ENCODE results near the gene SORBS1. TPM values are rescaled to one million over a fixed set of nuclear protein-coding genes. Genes with fewer than 3 reads are reported as not detected.
A peak's percentile ranks its signal among the peaks of the same experiment; 100 is the strongest.
"Not testable (repeated sequence)": the region's sequence is repeated elsewhere in the genome, so short reads cannot be mapped to it uniquely, and the experiment has no call there.

SORBS1 gene
- total RNA-seq, 1 experiment from 2014 or later: 1.4 TPM

- no peak for DNase-seq (ENCODE audit: low read depth)
Measured at GRCh38 chr10:95350830-95351228, 210.3 kb downstream of the SORBS1 start.

GRCh38 chr10:95350219-95350829, 210.8 kb downstream of the SORBS1 start:
- DNase-seq (ENCODE audit: low read depth): no peak

- not testable (repeated sequence) for DNase-seq (ENCODE audit: low read depth)
Measured at GRCh38 chr10:95347402-95347766, 213.8 kb downstream of the SORBS1 start.

- peak; percentile 9 for DNase-seq (ENCODE audit: low read depth)
Measured at GRCh38 chr10:95346715-95347401, 214.3 kb downstream of the SORBS1 start.

GRCh38 chr10:95343573-95343972, 217.6 kb downstream of the SORBS1 start:
- no peak for DNase-seq (ENCODE audit: low read depth)

- DNase-seq (ENCODE audit: low read depth): peak; percentile 18
Measured at GRCh38 chr10:95341716-95342130, 219.4 kb downstream of the SORBS1 start.

- no peak for DNase-seq (ENCODE audit: low read depth)
Measured at GRCh38 chr10:95339863-95340262, 221.3 kb downstream of the SORBS1 start.

GRCh38 chr10:95337423-95338160, 223.6 kb downstream of the SORBS1 start:
- DNase-seq (ENCODE audit: low read depth): no peak

- DNase-seq (ENCODE audit: low read depth): no peak
Measured at GRCh38 chr10:95336702-95337101, 224.5 kb downstream of the SORBS1 start.

- no peak for DNase-seq (ENCODE audit: low read depth)
Measured at GRCh38 chr10:95335933-95336699, 225.1 kb downstream of the SORBS1 start.

- no peak for DNase-seq (ENCODE audit: low read depth)
Measured at GRCh38 chr10:95334805-95335144, 226.4 kb downstream of the SORBS1 start.

GRCh38 chr10:95333997-95334804, 227.0 kb downstream of the SORBS1 start:
- DNase-seq (ENCODE audit: low read depth): peak; percentile 91

- DNase-seq (ENCODE audit: low read depth): no peak
Measured at GRCh38 chr10:95332666-95333249, 228.4 kb downstream of the SORBS1 start.

- no peak for DNase-seq (ENCODE audit: low read depth)
Measured at GRCh38 chr10:95331596-95332130, 229.5 kb downstream of the SORBS1 start.

- DNase-seq (ENCODE audit: low read depth): no peak
Measured at GRCh38 chr10:95330966-95331453, 230.2 kb downstream of the SORBS1 start.

GRCh38 chr10:95329296-95329695, 231.9 kb downstream of the SORBS1 start:
- DNase-seq (ENCODE audit: low read depth): no peak

- no peak for DNase-seq (ENCODE audit: low read depth)
Measured at GRCh38 chr10:95328013-95328412, 233.2 kb downstream of the SORBS1 start.

GRCh38 chr10:95327367-95327766, 233.8 kb downstream of the SORBS1 start:
- DNase-seq (ENCODE audit: low read depth): peak; percentile 58

- DNase-seq (ENCODE audit: low read depth): no peak
Measured at GRCh38 chr10:95326396-95326795, 234.8 kb downstream of the SORBS1 start.

GRCh38 chr10:95325863-95326262, 235.3 kb downstream of the SORBS1 start:
- DNase-seq (ENCODE audit: low read depth): no peak
